CD4-positive, alpha-beta T cell treated with Interleukin-17A for 4 hours (primary cell): ENCODE measurements around the gene LRRN2.
"Not testable (repeated sequence)": the region's sequence is repeated elsewhere in the genome, so short reads cannot be mapped to it uniquely, and the experiment has no call there.

Experiments
- DNase-seq: peaks from one replicate; pipeline ENCODE4 v3.0.0-alpha.2; 2020; ENCODE audit warnings: mixed read lengths

LRRN2 gene

GRCh38 chr1:204572923-204573922, 112.3 kb downstream of the LRRN2 start:
- no peak for DNase-seq

- DNase-seq, result no peak
These were observed 113.9 kb downstream of the LRRN2 start for GRCh38 chr1:204571631-204572030.

- no peak for DNase-seq
These were observed 114.4 kb downstream of the LRRN2 start for GRCh38 chr1:204571128-204571527.

GRCh38 chr1:204570021-204570420, 115.5 kb downstream of the LRRN2 start:
- not testable (repeated sequence) for DNase-seq

- no peak for DNase-seq
These were observed 116.1 kb downstream of the LRRN2 start for GRCh38 chr1:204569478-204569877.

GRCh38 chr1:204568576-204569315, 116.8 kb downstream of the LRRN2 start:
- DNase-seq, result no peak
